ENCODE data around the gene DPYSL4.

DNA sequence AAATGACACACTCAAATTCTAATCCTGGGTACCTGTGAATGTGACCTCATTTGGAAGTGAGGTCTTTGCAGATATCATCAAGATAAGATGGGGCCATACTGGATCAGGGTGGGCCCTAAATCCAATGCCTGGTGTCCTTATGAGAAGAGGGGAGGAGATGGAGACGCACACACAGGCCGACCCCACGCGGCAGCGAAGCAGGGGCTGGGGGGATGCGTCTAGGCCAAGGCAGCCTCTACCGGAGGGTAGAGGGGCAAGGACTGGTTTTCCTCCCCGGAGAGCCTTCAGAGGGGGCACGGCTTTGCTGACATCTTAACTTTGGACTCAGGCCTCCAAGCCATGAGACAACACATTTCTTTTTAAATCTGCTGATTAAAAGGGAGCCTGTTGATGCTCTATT is 33.3 kb downstream of the DPYSL4 start:
- TF ChIP-seq CTCF (IDR thresholded peaks at IDR 0.05; ENCODE audit: low read length) = no peak
- no peak for TF ChIP-seq EZH2 (IDR thresholded peaks at IDR 0.05; ENCODE audit: borderline replicate concordance, low read length)

Data from OCI-LY1 (cell line).